ENCODE measurements around the gene BCL11A. TPM values are rescaled to one million over a fixed set of nuclear protein-coding genes. Genes with fewer than 3 reads are reported as not detected.

The BCL11A gene
- polyA plus RNA-seq, 1 donor from 2014 or later = 44.0 TPM

DNA sequence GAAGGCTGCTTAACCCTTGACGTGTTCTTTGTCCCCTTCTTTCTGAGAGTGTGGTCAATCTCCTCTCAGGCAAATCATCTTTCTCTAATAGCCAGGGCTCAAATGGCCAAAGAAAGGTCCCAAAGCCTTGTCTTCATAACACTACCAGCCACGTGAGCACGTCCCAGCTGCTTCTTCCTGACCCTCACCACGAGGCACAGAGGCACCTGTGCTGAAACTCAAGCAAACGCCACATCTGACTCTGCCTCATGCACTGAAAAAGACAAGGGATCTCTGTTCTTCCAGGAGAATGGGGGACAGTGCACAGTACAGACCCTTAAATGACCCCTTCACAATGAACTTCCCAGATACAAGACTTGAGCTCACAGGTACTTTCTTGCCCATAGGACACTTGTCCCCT, 31.8 kb downstream of the BCL11A start:
- H3F3A ChIP-seq (ENCODE audit: insufficient read depth, low read length, poor library complexity, severe bottlenecking) = no peaks in the 10 kb centered on the region
- no peaks in the 10 kb centered on the region for H3K9me3 ChIP-seq (ENCODE audit: low read length)
- H3K79me2 ChIP-seq (replicated peaks; ENCODE audit: insufficient read depth, low read length) = peaks cover 98% of the 10 kb centered on the region
- H3K9ac ChIP-seq (ENCODE audit: low read length) = no peak overlapping the region
- no peaks in the 10 kb centered on the region for H3K27me3 ChIP-seq (ENCODE audit: insufficient read depth, low read depth, low read length)
- no peaks in the 10 kb centered on the region for H3K9me2 ChIP-seq (ENCODE audit: insufficient read depth, low read length)
- H3K4me2 ChIP-seq (ENCODE audit: low read length) = no peak overlapping the region
- H4K20me1 ChIP-seq (ENCODE audit: insufficient read depth) = no peaks in the 10 kb centered on the region
- no peaks in the 10 kb centered on the region for H3K36me3 ChIP-seq (ENCODE audit: insufficient read depth, low read length)
- no peak overlapping the region for H3K27ac ChIP-seq (ENCODE audit: low read length)
- H2AFZ ChIP-seq (ENCODE audit: low read depth, low read length) = no peak overlapping the region
- H3K4me3 ChIP-seq (ENCODE audit: low read length) = no peak overlapping the region
- TF ChIP-seq TAF1 (IDR thresholded peaks at IDR 0.05; ENCODE audit: low read depth) = no peak
- TF ChIP-seq RAD21 (conservative IDR thresholded peaks at IDR 0.05) = no peak
- no peak for TF ChIP-seq EP300 (conservative IDR thresholded peaks at IDR 0.05; ENCODE audit: poor library complexity, severe bottlenecking)
- TF ChIP-seq, protein P1, sequence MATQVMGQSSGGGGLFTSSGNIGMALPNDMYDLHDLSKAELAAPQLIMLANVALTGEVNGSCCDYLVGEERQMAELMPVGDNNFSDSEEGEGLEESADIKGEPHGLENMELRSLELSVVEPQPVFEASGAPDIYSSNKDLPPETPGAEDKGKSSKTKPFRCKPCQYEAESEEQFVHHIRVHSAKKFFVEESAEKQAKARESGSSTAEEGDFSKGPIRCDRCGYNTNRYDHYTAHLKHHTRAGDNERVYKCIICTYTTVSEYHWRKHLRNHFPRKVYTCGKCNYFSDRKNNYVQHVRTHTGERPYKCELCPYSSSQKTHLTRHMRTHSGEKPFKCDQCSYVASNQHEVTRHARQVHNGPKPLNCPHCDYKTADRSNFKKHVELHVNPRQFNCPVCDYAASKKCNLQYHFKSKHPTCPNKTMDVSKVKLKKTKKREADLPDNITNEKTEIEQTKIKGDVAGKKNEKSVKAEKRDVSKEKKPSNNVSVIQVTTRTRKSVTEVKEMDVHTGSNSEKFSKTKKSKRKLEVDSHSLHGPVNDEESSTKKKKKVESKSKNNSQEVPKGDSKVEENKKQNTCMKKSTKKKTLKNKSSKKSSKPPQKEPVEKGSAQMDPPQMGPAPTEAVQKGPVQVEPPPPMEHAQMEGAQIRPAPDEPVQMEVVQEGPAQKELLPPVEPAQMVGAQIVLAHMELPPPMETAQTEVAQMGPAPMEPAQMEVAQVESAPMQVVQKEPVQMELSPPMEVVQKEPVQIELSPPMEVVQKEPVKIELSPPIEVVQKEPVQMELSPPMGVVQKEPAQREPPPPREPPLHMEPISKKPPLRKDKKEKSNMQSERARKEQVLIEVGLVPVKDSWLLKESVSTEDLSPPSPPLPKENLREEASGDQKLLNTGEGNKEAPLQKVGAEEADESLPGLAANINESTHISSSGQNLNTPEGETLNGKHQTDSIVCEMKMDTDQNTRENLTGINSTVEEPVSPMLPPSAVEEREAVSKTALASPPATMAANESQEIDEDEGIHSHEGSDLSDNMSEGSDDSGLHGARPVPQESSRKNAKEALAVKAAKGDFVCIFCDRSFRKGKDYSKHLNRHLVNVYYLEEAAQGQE (IDR thresholded peaks at IDR 0.05; ENCODE audit: borderline replicate concordance) = no peak
- no peak for TF ChIP-seq SMC3 (conservative IDR thresholded peaks at IDR 0.05; ENCODE audit: poor library complexity)
- no peak for TF ChIP-seq POLR2AphosphoS5 (IDR thresholded peaks at IDR 0.05)
- TF ChIP-seq EZH2 (IDR thresholded peaks at IDR 0.05; ENCODE audit: borderline replicate concordance, insufficient read depth, low read length, poor library complexity, severe bottlenecking) = no peak
- TF ChIP-seq, protein P2, sequence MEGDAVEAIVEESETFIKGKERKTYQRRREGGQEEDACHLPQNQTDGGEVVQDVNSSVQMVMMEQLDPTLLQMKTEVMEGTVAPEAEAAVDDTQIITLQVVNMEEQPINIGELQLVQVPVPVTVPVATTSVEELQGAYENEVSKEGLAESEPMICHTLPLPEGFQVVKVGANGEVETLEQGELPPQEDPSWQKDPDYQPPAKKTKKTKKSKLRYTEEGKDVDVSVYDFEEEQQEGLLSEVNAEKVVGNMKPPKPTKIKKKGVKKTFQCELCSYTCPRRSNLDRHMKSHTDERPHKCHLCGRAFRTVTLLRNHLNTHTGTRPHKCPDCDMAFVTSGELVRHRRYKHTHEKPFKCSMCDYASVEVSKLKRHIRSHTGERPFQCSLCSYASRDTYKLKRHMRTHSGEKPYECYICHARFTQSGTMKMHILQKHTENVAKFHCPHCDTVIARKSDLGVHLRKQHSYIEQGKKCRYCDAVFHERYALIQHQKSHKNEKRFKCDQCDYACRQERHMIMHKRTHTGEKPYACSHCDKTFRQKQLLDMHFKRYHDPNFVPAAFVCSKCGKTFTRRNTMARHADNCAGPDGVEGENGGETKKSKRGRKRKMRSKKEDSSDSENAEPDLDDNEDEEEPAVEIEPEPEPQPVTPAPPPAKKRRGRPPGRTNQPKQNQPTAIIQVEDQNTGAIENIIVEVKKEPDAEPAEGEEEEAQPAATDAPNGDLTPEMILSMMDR (IDR thresholded peaks at IDR 0.05; ENCODE audit: poor library complexity, severe bottlenecking) = no peak
- TF ChIP-seq MXI1 (conservative IDR thresholded peaks at IDR 0.05; ENCODE audit: poor library complexity, severe bottlenecking) = no peak

DNA sequence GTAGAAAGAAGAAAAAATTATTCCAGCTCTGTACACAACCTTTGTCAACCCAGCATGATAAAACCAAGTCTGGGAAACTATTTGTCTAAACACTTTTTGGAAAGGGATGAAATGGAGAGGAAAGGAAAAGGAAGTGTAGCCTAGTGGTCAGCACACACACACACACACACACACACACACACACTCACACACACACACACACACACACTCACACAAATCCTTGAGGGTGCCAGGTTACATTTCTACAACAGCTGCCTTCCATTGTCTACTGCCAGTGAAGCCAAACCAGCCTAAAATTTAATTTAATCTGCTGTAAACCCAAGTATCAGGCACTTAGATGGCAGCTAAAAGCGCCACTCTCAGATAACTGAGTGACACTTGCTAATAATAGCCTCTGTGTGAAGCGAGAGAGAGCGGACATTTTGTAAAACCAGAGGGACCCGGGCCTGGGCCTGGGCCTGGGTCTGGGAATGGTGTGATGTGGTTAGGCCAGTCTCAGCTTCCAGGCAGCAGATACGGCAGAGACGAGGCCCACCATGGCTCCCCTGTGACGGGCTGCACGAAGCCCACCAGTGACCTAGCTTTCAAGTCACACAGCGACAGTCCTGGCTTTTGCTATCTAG, 32.4 kb downstream of the BCL11A start:
- no peak overlapping the region for H3K4me3 ChIP-seq (ENCODE audit: low read length)
- no peaks in the 10 kb centered on the region for H3F3A ChIP-seq (ENCODE audit: insufficient read depth, low read length, poor library complexity, severe bottlenecking)
- H3K9me3 ChIP-seq (ENCODE audit: low read length) = no peaks in the 10 kb centered on the region
- H4K20me1 ChIP-seq (ENCODE audit: insufficient read depth) = no peaks in the 10 kb centered on the region
- H3K27me3 ChIP-seq (ENCODE audit: insufficient read depth, low read depth, low read length) = no peaks in the 10 kb centered on the region
- H2AFZ ChIP-seq (ENCODE audit: low read depth, low read length) = no peak overlapping the region
- peaks cover 98% of the 10 kb centered on the region for H3K79me2 ChIP-seq (replicated peaks; ENCODE audit: insufficient read depth, low read length)
- H3K27ac ChIP-seq (ENCODE audit: low read length) = no peak overlapping the region
- TF ChIP-seq TAF1 (IDR thresholded peaks at IDR 0.05; ENCODE audit: low read depth) (no peak), RAD21 (conservative IDR thresholded peaks at IDR 0.05) (no peak)
- TF ChIP-seq, protein P1 (IDR thresholded peaks at IDR 0.05; ENCODE audit: borderline replicate concordance) = no peak
- H3K36me3 ChIP-seq (ENCODE audit: insufficient read depth, low read length) = no peaks in the 10 kb centered on the region
- H3K4me2 ChIP-seq (ENCODE audit: low read length) = no peak overlapping the region
- no peaks in the 10 kb centered on the region for H3K9me2 ChIP-seq (ENCODE audit: insufficient read depth, low read length)
- no peak overlapping the region for H3K9ac ChIP-seq (ENCODE audit: low read length)
